ENCODE data around the gene CALML3. TPM values are rescaled to one million over a fixed set of nuclear protein-coding genes. Genes with fewer than 3 reads are reported as not detected.

Gene CALML3
- polyA plus RNA-seq, 3 donors = 0.06 to 0.11 TPM; not detected in 1

DNA sequence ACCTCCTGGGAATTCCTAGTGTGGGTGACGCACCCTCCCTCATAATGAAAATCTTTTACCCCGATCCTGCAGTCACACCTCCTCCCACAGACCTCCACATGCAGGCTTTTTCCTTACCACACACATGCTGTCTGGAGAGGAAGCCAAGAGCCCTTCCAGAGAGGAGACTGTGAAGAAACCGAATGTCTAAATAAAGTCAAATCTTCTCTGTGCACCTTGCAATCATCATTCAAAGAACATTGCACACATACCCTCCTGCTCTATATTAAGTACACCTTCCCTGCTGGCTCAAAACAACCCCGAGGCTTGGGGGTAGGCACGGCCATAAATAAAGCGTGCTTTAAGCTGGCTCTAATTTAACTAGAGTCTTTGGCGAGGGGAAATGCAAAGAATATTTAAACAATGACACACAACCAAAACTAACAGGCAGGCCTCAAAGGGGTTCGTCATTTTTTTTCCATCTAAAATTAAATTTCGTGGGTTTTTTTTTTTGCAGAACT lies 34.9 kb downstream of the CALML3 start:
- DNase-seq (ENCODE audit: extremely low read depth in 1 of 11, low read depth in 9 of 11, low spot score in 4 of 11) = no peak

DNA sequence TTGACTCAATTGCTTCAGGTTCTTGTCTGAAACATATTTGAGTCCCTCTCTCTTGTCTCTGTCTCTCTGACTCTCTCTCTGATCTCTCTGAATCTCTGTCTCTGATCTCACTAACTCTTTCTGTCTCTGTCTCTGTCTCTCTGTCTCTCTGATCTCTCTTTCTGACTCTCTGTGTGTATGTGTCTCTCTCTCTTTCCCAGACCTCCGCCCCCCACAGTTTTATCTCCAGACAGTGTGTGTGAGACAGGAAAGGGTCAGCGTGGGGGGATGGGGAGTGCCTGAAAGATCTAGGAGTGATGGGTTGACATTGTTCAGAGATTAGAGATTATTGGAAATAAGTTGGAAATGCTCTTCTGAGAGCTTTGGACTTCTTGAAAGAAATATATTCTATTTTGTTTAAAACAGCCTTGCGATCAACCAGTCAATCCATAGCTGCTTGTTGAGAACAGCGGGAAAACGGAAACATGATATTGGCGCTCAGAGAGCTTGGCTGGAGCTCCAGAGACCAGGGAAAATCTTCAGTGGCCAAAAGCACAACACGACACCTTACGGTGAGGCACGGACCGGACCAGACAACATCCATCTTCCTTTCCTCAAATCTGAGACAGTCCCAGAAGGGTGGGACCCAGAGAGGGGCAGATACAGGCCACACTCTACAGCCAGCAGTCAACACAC lies 35.5 kb downstream of the CALML3 start:
- no peak for DNase-seq (ENCODE audit: extremely low read depth in 1 of 11, low read depth in 9 of 11, low spot score in 4 of 11)

DNA sequence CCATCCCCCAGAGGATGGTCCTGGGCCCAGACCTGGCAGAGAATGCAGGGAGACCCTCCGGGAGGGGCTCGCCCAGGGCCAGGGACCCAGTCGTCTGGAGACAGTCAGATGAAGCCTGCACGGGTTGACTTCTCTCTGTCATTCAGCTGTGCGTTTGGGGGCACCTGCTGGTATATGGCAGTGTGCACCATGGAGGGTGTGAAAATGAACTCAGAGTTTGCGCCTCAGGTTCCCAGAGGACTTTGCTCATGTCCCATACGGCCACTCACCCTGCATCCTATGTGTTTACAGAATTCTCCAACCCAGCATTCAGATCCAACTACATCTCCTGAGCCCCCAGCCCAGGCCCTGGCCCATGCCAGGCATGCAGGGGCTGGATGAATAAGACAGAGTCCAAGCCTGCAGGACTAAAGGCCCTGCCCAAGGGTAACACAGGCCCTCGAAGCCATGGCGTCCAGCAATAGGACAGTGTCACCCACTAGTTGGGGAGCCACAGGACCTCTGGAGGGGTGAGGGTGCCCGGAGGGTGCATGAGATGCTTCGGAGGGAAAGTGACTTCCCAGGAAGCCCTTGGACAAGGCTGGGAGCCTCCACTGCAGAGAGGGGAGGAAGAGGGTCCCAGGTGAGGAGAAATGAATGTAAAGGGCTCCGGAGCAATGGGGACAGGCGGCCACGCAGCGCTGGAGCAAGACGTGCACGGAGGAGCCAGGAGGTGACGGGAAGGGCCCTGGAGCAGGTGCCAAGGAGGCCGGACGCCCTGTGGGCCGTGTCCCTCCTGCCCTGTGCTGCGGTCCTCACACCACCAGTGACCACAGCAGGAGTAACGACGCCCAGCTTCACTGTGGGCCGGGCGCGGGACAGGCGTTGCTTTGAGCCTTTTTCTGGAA lies 36.3 kb downstream of the CALML3 start:
- no peak for DNase-seq (ENCODE audit: extremely low read depth in 1 of 11, low read depth in 9 of 11, low spot score in 4 of 11)

DNA sequence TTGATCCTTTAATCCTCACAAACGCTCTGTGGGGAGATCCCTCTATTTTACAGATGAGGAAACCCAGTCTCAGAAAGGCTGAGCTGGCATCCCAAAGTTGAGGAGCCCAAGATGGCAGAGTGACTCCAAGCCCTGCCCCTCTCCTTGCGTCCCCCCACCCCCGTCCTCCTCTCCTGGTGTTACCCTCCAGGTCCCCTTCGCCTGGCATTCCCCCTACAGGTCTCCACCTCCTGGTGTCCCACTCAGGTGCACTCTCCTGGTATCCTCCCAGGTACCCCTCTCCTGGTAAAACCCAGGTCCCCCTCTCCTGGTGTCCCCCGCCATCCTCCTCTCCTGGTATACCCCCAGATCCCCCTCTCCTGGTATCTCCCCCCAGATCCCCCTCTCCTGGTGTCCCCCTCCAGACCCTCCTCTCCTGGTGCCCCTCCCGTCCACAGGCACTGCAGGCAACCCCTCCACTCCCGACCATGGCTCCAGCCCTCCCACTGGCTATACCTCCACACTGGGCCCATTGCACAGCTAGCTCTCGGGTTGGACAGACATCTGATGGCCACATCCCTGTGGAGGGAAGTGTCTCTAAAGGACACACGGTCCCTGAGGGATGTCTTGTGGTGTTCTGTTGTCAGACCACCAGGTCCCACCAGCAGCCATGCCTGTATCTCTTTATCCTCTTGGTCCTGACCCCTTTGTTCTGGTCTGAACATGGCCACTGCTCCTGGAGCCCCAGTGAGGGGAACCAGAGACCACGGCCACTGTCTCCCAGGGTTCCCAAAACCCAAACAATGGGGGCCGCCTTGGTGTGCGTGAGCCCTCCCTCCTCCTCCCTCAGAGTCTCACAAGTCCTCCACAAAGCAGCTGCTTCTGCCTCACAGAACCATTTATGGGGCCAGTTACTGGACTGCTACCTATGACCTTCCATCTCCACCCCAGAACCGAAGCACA lies 37.2 kb downstream of the CALML3 start:
- DNase-seq (ENCODE audit: extremely low read depth in 1 of 11, low read depth in 9 of 11, low spot score in 4 of 11) = no peak

DNA sequence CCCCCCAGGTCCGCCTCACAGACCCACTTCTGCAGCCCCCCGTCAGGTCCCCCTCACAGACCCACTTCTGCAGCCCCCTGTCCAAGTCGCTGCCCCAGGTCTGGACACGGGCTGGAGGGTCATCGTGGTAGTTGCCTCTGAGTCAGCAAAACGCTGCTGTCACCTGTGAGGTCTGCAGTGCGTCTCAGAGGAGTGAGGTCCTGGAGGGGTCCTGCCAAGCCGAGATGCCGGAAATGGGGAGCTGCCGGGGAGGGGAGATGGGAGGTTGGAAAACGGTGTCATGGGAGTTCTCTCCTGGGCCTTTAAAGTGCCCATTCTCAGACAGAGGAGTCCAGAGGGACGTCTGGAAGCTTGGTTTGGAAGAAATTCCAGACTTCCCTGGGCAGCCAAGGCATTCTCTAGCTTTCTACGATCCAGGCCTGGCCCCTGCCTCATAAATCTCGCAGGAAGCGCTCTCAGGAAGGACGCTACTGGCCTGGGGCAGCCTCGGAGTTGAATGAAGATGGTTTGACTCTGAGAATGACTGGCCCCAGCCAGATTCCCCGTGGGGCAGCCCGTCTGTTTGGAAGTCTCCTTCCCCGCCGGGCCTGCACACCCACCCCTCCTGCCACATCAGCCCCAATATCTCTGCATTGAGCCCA lies 38.7 kb downstream of the CALML3 start:
- DNase-seq (ENCODE audit: extremely low read depth in 1 of 11, low read depth in 9 of 11, low spot score in 4 of 11) = no peak

DNA sequence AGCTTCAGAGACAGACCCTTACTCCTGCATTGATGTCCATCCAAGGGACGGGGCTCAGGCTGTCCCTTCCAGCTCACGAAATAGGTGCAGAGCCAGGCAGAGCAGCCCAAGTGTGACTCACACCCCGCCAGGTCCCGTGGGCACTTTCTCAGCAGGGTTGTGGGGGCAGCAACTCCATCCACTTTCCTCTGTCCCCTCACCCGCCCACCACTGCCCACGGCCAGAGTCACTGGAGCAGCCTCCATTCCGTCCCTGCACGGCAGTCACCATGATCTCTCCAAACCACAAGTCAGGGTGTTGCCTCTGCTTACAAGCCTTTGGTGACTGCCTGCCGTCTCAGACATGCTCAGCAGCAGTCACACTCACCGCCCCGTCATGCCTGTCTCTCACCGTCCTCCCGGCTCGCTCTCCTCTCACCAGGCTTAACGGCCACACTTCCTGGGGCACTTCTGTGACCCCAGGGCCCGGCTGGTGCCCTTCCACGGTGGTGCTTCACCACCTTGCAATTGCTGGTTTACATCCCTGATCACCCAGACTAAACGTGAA lies 39.3 kb downstream of the CALML3 start:
- no peak for DNase-seq (ENCODE audit: extremely low read depth in 1 of 11, low read depth in 9 of 11, low spot score in 4 of 11)

DNA sequence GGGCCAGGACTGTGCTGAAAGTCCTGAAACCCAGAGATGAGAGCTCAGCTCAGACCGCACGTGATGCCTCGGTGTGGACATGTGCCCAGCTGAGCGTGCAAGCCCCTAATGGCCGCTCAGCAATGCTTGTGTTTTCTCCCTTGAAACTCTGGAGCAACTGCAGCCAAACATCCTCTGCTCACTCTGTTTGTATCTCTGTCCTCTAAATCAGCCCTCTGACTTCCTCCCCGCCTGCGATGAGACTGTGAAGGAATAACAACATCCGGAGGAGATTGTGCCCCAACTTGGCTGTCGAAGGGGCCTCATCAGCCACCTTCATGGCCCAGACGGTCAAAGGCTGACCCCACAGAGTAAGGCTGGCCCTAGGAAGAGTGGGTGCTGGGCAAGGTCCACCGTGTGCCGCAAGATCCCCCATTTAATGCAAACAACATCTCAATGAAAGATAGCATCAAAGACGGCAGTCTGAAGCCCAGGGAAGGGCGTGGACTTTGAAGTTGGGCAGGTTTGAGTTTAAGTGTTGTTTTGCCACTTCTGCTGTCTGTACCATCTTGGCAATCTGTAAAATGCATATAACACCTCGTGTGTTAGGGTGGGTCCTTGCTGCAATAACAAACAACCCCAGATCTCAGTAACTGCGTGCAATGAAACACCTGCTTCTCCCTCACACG lies 39.9 kb downstream of the CALML3 start:
- no peak for DNase-seq (ENCODE audit: extremely low read depth in 1 of 11, low read depth in 9 of 11, low spot score in 4 of 11)

DNA sequence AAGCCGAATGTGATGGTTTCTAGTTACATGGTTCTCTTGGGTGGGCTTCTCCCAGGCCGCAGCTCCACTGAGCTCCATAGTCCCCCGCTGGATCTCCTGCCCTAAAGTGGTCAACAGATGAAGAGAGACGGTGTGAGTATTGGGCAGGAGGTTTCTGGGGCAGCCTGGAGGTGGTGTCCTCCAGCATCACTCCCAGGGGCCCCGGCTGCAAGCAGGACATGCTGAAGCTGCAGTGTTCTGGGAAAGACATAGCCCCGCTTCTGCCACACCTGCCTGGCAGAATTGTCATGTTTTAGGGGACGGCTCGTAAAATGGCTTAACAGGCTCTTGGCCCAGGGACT lies 40.4 kb downstream of the CALML3 start:
- DNase-seq (ENCODE audit: extremely low read depth in 1 of 11, low read depth in 9 of 11, low spot score in 4 of 11) = no peak

DNA sequence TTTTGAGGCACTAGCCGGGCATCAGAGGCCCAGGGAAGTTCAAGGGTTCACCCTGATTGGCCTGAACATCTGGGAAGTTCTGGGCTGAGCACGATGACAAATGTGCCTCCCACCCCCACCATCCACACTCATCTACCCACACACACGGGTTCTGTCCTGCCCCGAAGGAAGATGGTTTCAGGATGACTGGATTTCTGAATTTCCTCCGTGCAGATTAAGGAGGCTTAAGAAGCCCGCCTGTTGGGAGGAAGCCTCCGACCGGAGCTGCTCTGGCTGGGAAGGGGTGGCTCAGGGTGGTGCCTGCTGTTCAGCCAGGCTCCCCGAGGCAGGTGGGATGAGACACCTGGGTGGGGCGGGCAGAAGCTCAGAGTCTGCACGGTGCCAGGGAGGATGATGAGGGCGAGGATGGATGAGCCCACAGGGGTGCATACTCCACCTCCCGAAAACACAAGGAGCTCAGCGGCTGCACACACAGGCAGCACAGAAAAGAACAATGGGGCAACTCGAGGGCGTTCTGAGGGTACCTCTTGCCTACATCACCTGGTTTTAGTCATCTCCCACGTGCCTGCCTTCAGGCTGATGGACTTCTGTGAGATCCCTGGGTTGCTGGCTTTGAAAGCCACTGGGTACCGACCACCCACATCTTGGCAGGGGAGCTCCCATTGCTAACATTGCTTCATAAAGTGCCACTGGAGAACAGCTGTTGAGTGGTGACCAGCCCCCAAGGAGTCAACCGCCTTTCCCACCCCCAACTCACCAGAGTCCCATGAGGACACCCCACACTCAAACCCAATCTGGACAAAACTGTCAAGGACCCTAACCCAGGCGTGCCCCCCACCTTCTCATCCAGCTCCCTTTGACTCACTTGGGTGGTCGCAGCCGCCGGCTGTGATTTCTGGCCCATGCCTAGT lies 41.2 kb downstream of the CALML3 start:
- no peak for DNase-seq (ENCODE audit: extremely low read depth in 1 of 11, low read depth in 9 of 11, low spot score in 4 of 11)

DNA sequence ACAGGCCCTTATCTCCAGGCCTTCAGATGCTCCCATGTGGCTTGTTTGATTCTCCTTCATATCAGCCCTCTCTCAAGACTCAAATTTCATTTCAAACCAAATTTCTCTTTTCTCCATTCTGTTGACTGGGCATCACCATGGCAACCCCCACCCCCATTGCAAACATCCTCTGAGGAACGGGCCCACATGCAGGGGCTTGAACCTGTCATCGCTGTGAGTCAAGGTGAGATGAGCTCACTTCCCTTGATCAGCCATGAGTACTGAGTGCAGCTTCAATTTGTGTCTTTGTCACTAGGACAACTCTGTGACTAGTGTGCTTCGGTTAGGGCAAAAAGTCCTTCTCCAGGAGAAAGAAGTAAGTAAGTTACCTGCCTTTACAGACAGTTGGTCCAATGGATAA lies 41.9 kb downstream of the CALML3 start:
- no peak for DNase-seq (ENCODE audit: extremely low read depth in 1 of 11, low read depth in 9 of 11, low spot score in 4 of 11)

DNA sequence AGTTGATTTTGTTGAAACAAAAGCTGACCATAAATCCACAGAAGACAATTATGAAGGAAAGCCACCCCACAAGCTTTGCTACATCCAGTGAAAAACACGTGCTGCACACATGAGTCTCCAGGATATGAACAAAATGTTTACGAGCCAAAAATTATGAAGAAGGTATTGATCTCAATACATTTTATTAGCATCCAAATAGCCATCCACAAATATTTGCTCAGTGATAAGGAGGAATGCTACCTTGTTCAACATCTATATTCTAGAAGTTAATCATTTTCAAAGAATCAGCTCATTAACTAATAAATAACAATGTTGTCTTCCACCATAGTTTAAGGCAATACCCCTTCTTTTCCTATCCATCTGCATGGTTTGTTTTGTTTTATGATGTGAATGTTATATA lies 42.7 kb downstream of the CALML3 start:
- DNase-seq (ENCODE audit: extremely low read depth in 1 of 11, low read depth in 9 of 11, low spot score in 4 of 11) = no peak

DNA sequence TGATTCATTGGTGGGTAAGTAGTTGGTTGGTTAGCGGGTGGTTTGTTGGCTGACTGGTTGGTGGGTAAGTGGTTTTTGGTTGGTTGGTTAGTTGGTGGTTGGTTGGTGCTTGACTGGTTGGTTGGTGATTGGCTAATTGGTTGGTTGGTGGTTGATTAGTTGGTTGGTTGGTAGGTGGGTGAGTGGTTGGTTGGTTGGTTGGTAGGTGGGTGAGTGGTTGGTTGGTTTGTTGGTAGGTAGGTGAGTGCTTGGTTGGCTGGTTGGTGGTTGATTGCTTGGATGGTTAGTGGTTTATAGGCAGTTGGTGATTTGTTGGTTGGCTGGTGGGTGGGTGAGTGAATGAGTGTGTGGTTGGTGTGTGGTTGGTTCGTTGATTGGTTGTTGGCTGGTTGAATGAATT lies 44.2 kb downstream of the CALML3 start:
- no peak for DNase-seq (ENCODE audit: extremely low read depth in 1 of 11, low read depth in 9 of 11, low spot score in 4 of 11)

DNA sequence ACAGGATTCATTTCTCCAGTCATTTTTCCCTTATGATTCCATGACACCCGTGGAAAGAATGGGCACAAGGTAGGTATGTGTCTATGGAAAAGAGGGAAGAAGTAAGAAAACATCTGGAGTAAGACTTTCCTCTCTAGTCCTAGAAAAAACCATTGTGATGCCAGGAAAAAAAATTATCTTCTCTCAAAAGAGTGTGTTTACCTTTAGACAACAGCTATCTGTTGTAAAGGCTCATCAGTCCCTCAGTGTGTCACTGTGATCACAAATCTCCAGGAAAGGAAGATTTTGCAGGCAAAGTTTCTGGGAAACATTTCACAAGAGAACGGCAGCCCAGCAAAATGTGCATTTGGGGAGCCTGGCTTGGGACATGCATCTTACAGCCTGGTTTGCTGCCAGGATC lies 44.8 kb downstream of the CALML3 start:
- DNase-seq (ENCODE audit: extremely low read depth in 1 of 11, low read depth in 9 of 11, low spot score in 4 of 11) = no peak

DNA sequence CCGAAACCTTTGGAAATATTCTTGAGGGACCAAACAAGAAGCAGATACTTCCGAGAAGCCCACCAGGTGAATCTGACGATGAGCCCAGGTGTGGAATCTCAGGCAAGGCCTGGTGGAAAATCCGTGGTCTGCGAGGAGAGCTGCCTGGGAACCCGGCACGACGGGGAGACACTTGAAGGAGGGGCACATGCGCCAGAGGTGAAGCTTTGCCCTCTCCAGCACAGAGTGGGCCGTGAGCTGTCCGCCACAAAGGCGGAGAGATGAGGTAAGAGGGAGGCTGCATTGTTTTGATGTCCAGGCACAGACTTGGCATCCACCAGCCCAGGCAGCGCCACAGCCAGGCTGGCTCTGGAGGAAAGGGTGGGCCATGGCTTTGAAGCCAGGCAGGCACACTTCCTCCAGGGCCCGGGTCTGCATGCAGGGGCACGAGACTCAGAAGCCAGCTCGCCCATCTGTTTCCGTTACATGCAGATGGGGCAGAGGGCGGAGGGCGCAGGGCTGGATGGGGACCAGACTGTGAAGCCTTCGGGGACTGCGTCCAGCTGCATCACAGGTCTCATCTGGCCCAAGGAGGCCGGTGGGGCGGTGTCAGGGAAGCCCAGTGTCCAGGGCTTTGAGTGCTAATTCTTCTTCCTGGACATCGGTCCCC lies 45.4 kb downstream of the CALML3 start:
- no peak for DNase-seq (ENCODE audit: extremely low read depth in 1 of 11, low read depth in 9 of 11, low spot score in 4 of 11)

DNA sequence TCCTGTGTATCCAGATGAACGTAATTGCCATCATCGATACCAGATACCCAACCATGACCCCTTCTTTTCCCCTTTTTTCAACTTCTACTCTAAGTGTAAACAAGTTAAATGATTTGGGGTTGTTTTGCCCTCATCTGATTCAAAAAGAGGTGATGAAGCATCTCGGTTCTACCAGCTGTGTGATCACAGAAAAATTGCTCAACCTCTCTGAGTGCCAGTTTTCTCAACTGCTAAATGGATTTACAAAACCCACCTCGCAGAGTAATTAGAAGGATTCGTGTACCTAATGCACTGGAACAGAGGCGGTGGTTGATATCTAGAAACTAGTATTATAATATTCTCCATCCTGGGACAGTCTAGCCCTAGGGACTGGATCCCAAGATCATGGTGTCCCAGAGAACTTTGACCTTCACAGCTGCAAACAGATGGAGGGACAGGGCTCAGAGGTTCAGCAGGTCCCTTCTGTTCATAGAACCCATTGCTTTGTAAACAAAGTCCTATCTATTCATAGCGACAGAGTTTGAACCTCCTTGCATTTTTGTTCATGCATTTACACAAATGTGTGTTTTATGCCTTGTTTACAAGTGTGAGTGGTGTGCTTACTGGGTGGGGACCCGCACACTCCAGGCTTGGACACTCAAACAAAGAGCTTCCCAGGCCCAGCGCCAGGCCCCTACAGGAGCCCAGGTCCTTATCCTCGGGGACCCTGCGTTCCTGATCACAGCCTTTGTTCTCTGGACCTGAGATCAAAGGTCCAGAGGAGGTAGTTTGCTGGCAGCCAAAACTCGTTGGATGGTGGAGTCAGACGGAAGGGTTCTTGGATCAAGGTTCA lies 46.4 kb downstream of the CALML3 start:
- DNase-seq (ENCODE audit: extremely low read depth in 1 of 11, low read depth in 9 of 11, low spot score in 4 of 11) = no peak

DNA sequence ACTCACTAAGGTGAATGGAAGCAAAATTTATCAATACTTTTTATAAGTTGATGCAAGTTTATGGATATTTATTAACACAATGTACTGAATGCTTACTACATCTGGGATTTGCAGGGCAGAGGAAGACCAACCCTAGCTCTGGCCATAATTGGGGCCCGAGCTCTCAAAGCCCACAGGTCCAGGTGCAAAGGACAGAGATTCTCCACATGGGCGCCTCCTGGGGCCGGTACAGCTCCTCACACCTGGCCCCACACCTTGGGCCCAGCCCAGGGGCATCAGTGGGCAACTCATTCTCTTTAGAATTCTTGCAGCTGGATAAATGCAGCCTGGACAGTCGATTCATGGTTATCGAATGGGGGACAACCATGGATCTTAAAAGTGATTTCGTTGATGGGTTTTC lies 47.1 kb downstream of the CALML3 start:
- no peak for DNase-seq (ENCODE audit: extremely low read depth in 1 of 11, low read depth in 9 of 11, low spot score in 4 of 11)
